Measurements from ENCODE around the gene TPRG1. TPM values are rescaled to one million over a fixed set of nuclear protein-coding genes. Genes with fewer than 3 reads are reported as not detected.

TPRG1 gene
- total RNA-seq, 2 experiments from 2014 or later: 2.1 to 2.9 TPM

DNA sequence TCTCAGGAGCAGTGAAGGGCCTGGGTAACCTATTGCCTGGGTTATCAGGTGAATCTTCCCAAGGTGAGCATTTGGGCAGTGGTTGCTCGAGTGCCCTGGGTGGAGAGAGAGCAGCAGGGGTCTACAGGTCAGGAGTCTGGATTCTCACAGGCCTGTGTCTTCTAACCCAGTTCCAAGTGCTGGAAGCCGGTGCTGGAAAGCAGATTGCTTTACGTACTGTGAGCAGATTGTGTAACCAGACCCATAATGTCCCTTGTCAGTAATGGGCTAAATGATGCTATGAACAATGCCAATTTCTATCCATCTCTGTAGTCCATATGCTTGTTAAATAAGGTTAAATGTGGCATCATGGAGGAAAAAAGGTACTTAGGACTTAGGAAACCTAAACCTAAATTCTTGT is 106.5 kb downstream of the TPRG1 start:
- H3K27ac ChIP-seq (ENCODE audit: low read depth in 1 of 2, low read length in 2 of 2): no peak overlapping the region
- no peaks in the 10 kb centered on the region for H3K27me3 ChIP-seq (ENCODE audit: control insufficient read depth in 1 of 2, insufficient read depth in 2 of 2, low read length in 2 of 2)
- ChIA-PET POLR2A (no interaction called here), CTCF (no interaction called here)
- Mint-ChIP-seq H3K9me3 (no peaks in the 10 kb centered on the region), H3K27me3 (no peaks in the 10 kb centered on the region), H3K4me3 (no peak overlapping the region), H3K36me3 (ENCODE audit: low read depth) (no peaks in the 10 kb centered on the region), H3K27ac (no peak overlapping the region), H3K4me1 (ENCODE audit: low read depth) (peaks cover 40% of the 10 kb centered on the region)
- ATAC-seq (ENCODE audit: poor library complexity) (no peak), DNase-seq (no peak)
- H3K4me3 ChIP-seq (ENCODE audit: low read length): no peak overlapping the region
- no peaks in the 10 kb centered on the region for H3K36me3 ChIP-seq (ENCODE audit: insufficient read depth, low read length)
- TF ChIP-seq, protein P1, sequence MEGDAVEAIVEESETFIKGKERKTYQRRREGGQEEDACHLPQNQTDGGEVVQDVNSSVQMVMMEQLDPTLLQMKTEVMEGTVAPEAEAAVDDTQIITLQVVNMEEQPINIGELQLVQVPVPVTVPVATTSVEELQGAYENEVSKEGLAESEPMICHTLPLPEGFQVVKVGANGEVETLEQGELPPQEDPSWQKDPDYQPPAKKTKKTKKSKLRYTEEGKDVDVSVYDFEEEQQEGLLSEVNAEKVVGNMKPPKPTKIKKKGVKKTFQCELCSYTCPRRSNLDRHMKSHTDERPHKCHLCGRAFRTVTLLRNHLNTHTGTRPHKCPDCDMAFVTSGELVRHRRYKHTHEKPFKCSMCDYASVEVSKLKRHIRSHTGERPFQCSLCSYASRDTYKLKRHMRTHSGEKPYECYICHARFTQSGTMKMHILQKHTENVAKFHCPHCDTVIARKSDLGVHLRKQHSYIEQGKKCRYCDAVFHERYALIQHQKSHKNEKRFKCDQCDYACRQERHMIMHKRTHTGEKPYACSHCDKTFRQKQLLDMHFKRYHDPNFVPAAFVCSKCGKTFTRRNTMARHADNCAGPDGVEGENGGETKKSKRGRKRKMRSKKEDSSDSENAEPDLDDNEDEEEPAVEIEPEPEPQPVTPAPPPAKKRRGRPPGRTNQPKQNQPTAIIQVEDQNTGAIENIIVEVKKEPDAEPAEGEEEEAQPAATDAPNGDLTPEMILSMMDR (IDR thresholded peaks at IDR 0.05): no peak
- intact Hi-C loops (cut with DNase I, micrococcal nuclease): loop anchor here in 1 of 2 experiments (5.0 to 10.0 kb wide), 2 partner anchors 79 to 507 kb away; no protein-coding TSS in a partner anchor
- H3K9me3 ChIP-seq (ENCODE audit: control insufficient read depth in 1 of 2, insufficient read depth in 1 of 2, low read length in 2 of 2): no peaks in the 10 kb centered on the region
- H3K4me1 ChIP-seq (ENCODE audit: insufficient read depth, low read length): peaks cover 11% of the 10 kb centered on the region

- no peaks in the 10 kb centered on the region for H3K9me3 Mint-ChIP-seq
- CTCF ChIA-PET: no interaction called here
Observed at GRCh38 chr3:189282189-189282588, 110.4 kb downstream of the TPRG1 start.

GRCh38 chr3:189282741-189283140 is 111.0 kb downstream of the TPRG1 start:
- ChIA-PET POLR2A (no interaction called here), CTCF (no interaction called here)
- H3K4me1 ChIP-seq (ENCODE audit: insufficient read depth, low read length): peaks cover 18% of the 10 kb centered on the region
- TF ChIP-seq, protein P1 (IDR thresholded peaks at IDR 0.05): no peak
- Mint-ChIP-seq H3K4me1 (ENCODE audit: low read depth) (peaks cover 30% of the 10 kb centered on the region), H3K4me3 (no peak overlapping the region), H3K36me3 (ENCODE audit: low read depth) (no peaks in the 10 kb centered on the region), H3K9me3 (no peaks in the 10 kb centered on the region), H3K27ac (no peak overlapping the region), H3K27me3 (no peaks in the 10 kb centered on the region)
- no peak for ATAC-seq (ENCODE audit: poor library complexity)
- no peaks in the 10 kb centered on the region for H3K36me3 ChIP-seq (ENCODE audit: insufficient read depth, low read length)
- no peak overlapping the region for H3K27ac ChIP-seq (ENCODE audit: low read depth in 1 of 2, low read length in 2 of 2)
- no peaks in the 10 kb centered on the region for H3K27me3 ChIP-seq (ENCODE audit: control insufficient read depth in 1 of 2, insufficient read depth in 2 of 2, low read length in 2 of 2)
- intact Hi-C loops (cut with DNase I, micrococcal nuclease): no loop called here
- H3K9me3 ChIP-seq (ENCODE audit: control insufficient read depth in 1 of 2, insufficient read depth in 1 of 2, low read length in 2 of 2): no peaks in the 10 kb centered on the region
- no peak for DNase-seq
- H3K4me3 ChIP-seq (ENCODE audit: low read length): no peak overlapping the region

More at GRCh38 chr3:189282189-189282588, 110.4 kb downstream of the TPRG1 start:
- intact Hi-C loops (cut with DNase I, micrococcal nuclease): no loop called here
- Histone ChIP-seq H3K27ac (ENCODE audit: low read depth in 1 of 2, low read length in 2 of 2) (no peak overlapping the region), H3K4me3 (ENCODE audit: low read length) (no peak overlapping the region), H3K9me3 (ENCODE audit: control insufficient read depth in 1 of 2, insufficient read depth in 1 of 2, low read length in 2 of 2) (no peaks in the 10 kb centered on the region), H3K4me1 (ENCODE audit: insufficient read depth, low read length) (peaks cover 19% of the 10 kb centered on the region), H3K27me3 (ENCODE audit: control insufficient read depth in 1 of 2, insufficient read depth in 2 of 2, low read length in 2 of 2) (no peaks in the 10 kb centered on the region), H3K36me3 (ENCODE audit: insufficient read depth, low read length) (no peaks in the 10 kb centered on the region)
- Mint-ChIP-seq H3K4me1 (ENCODE audit: low read depth) (peaks cover 34% of the 10 kb centered on the region), H3K36me3 (ENCODE audit: low read depth) (no peaks in the 10 kb centered on the region), H3K4me3 (no peak overlapping the region), H3K27me3 (no peaks in the 10 kb centered on the region), H3K27ac (no peak overlapping the region)
- DNase-seq (no peak), ATAC-seq (ENCODE audit: poor library complexity) (no peak)
- TF ChIP-seq, protein P1 (IDR thresholded peaks at IDR 0.05): no peak
- POLR2A ChIA-PET: no interaction called here
